Measurements from ENCODE around the gene IDE. TPM values are rescaled to one million over a fixed set of nuclear protein-coding genes. Genes with fewer than 3 reads are reported as not detected.

IDE gene
- total RNA-seq, 6 donors from 2014 or later: 12.4 to 38.4 (median 27.1) TPM

DNA sequence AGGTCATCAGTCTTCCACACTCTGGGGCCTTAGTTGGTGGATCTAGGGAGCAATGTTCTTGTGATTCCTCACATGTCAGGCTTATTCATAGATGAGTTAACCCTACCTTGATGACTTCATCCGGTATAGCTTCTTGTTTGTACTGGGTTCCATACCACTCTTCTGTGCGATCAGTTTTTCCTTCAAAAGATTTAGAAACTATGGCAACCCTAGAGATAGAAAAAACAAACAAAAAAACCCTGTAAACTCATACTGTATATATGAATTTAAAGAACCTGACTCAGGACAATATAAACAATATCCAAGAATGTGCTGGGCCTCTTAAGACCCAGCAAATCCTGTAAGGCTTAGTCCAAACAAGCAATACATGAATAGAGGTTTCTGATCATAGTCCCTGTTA is 83.5 kb downstream of the IDE start:
- 95 to 100% methylated on average over 2 of the region's 2 CpGs for WGBS, 2 donors
- Histone ChIP-seq H3K9me3 (no peaks in the 10 kb centered on the region), H3K4me3 (no peak overlapping the region), H3K27me3 (no peaks in the 10 kb centered on the region), H3K27ac (no peak overlapping the region), H3K4me1 (no peaks in the 10 kb centered on the region), H3K36me3 (peaks cover 18 to 77% (median 33%) of the 10 kb centered on the region in 4 donors)
- no peak for ATAC-seq (ENCODE audit: low FRiP score in 2 of 2)
- DNase-seq: no peak
- TF ChIP-seq EP300 (IDR thresholded peaks at IDR 0.05): no peak
- TF ChIP-seq POLR2A (IDR thresholded peaks at IDR 0.05): no peak
- no peak for TF ChIP-seq POLR2AphosphoS5 (IDR thresholded peaks at IDR 0.05)
- TF ChIP-seq, protein P1, sequence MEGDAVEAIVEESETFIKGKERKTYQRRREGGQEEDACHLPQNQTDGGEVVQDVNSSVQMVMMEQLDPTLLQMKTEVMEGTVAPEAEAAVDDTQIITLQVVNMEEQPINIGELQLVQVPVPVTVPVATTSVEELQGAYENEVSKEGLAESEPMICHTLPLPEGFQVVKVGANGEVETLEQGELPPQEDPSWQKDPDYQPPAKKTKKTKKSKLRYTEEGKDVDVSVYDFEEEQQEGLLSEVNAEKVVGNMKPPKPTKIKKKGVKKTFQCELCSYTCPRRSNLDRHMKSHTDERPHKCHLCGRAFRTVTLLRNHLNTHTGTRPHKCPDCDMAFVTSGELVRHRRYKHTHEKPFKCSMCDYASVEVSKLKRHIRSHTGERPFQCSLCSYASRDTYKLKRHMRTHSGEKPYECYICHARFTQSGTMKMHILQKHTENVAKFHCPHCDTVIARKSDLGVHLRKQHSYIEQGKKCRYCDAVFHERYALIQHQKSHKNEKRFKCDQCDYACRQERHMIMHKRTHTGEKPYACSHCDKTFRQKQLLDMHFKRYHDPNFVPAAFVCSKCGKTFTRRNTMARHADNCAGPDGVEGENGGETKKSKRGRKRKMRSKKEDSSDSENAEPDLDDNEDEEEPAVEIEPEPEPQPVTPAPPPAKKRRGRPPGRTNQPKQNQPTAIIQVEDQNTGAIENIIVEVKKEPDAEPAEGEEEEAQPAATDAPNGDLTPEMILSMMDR (IDR thresholded peaks at IDR 0.05): no peak

DNA sequence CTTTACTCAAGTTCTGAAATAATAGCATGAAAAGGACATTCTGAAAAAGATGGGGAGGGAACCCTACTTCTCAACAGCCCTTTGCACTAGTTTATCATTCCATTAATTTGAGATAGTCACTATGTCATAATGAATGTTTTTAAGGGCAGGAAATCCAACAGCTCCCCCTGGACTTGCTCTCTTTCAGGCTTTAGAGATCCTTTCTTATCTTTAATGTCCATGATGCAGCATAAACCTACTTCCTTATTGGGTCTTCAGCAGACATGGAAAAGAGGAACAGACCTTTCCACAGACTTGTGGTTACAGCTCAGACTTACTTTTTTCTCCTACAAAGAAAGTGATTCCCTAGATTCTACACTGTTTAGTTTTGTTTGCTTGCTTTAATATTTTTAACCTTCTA is 87.3 kb downstream of the IDE start:
- no peak overlapping the region for H3K27ac ChIP-seq
- DNase-seq: no peak
- no peak overlapping the region for H3K4me3 ChIP-seq
- H3K9me3 ChIP-seq: no peaks in the 10 kb centered on the region
- TF ChIP-seq POLR2A (IDR thresholded peaks at IDR 0.05): no peak
- TF ChIP-seq, protein P1 (IDR thresholded peaks at IDR 0.05): no peak
- no peak for TF ChIP-seq EP300 (IDR thresholded peaks at IDR 0.05)
- TF ChIP-seq POLR2AphosphoS5 (IDR thresholded peaks at IDR 0.05): no peak
- H3K36me3 ChIP-seq: peaks cover 18 to 87% (median 55%) of the 10 kb centered on the region in 4 donors
- H3K27me3 ChIP-seq: no peaks in the 10 kb centered on the region
- no peaks in the 10 kb centered on the region for H3K4me1 ChIP-seq
- ATAC-seq (ENCODE audit: low FRiP score in 2 of 2): peak in 1 of 2 donors; percentile 75

DNA sequence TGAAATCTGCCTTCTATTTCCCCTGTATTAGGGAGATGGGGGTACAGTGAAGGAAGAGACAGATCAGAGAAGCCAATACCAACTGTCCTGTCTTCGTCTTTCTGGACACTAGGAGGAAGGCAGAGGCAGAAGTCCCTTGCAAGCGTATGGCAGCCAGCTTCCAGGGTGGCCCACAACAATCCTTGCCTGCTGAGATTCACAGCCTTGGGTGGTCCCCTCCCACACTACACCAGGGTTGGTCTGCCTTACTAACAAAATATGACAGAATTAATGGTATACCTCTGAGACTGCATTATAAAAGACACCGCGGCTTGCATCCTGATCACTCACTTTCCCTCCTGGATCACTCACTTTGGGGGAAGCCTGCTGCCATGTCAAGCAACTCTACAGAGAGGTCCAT is 90.4 kb downstream of the IDE start:
- Histone ChIP-seq H3K4me1 (no peaks in the 10 kb centered on the region), H3K36me3 (peaks cover 12 to 90% (median 50%) of the 10 kb centered on the region in 4 donors), H3K27me3 (no peaks in the 10 kb centered on the region), H3K27ac (no peak overlapping the region), H3K4me3 (no peak overlapping the region), H3K9me3 (no peaks in the 10 kb centered on the region)
- WGBS, 2 donors: 96 to 100% methylated on average over 3 to 4 of the region's 4 CpGs
- TF ChIP-seq, protein P1 (IDR thresholded peaks at IDR 0.05): no peak
- TF ChIP-seq EP300 (IDR thresholded peaks at IDR 0.05) (no peak), POLR2AphosphoS5 (IDR thresholded peaks at IDR 0.05) (no peak), POLR2A (IDR thresholded peaks at IDR 0.05) (no peak)
- no peak for ATAC-seq (ENCODE audit: low FRiP score in 2 of 2)
- DNase-seq: no peak

DNA sequence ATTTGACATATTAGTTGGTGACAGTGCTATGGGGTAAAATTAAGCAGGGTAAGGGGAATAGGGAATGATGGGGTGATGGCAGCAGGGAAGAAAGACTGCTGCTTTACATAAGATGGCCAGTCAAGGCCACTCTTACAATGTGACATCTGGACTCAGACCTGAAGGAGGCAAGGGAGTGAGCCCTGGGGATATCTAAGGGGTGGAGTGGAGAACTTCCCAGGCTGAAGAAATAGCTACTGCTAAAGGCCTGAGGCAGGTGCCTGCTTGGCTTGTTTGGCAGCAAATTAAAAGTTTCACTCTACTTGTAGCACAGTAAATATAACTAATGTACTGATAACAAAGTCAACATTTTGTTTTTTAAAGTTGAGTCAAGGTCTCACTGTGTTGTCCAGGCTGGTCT is 93.5 kb downstream of the IDE start:
- no peak overlapping the region for H3K27ac ChIP-seq
- H3K36me3 ChIP-seq: peaks cover 6 to 80% (median 45%) of the 10 kb centered on the region in 4 donors
- ATAC-seq (ENCODE audit: low FRiP score in 2 of 2): no peak
- TF ChIP-seq POLR2AphosphoS5 (IDR thresholded peaks at IDR 0.05): no peak
- TF ChIP-seq EP300 (IDR thresholded peaks at IDR 0.05): no peak
- no peak for TF ChIP-seq POLR2A (IDR thresholded peaks at IDR 0.05)
- TF ChIP-seq, protein P1 (IDR thresholded peaks at IDR 0.05): no peak
- H3K4me3 ChIP-seq: no peak overlapping the region
- H3K9me3 ChIP-seq: no peaks in the 10 kb centered on the region
- no peaks in the 10 kb centered on the region for H3K27me3 ChIP-seq
- no peak for DNase-seq
- no peaks in the 10 kb centered on the region for H3K4me1 ChIP-seq

DNA sequence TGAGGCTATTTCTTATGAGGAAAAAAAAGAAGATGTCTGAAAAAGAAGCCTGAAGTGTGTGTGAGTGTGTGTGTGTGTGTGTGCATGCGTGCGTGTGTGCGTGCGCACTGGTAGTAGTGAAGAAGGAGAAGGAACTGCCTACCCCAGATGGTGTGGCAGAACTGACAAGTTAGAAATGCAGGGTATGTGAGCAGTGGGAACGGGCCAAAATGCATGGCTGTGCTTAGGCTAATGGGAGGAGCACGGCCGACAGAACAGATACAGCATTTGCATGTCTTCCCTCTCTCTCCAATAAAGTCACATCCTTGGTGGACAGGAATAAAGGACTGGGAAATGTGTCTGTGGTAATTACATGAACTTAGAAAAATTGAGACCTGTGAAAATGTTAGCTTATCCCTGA is 94.3 kb downstream of the IDE start:
- DNase-seq (no peak), ATAC-seq (ENCODE audit: low FRiP score in 2 of 2) (peak in 1 of 2 donors; percentile 49)
- no peak overlapping the region for H3K4me3 ChIP-seq
- no peak for TF ChIP-seq POLR2AphosphoS5 (IDR thresholded peaks at IDR 0.05)
- H3K27ac ChIP-seq: no peak overlapping the region
- H3K9me3 ChIP-seq: no peaks in the 10 kb centered on the region
- WGBS, 2 donors: 87 to 92% methylated on average over 7 of the region's 7 CpGs
- no peaks in the 10 kb centered on the region for H3K27me3 ChIP-seq
- H3K4me1 ChIP-seq: no peaks in the 10 kb centered on the region
- H3K36me3 ChIP-seq: peaks cover 11 to 82% (median 44%) of the 10 kb centered on the region in 4 donors

Data from upper lobe of left lung (tissue), 6 donors.